GM12874 (cell line): ENCODE results near the gene GTF3C1.

ENCODE experiments used
- TF ChIP-seq, protein P1 (sequence below): IDR thresholded peaks from 2 replicates; pipeline ENCODE4 v1.5.1; 2011; ENCODE audit warnings: low read depth, mild to moderate bottlenecking, control low read depth, low read length, moderate library complexity; ENCODE audit not compliant: insufficient read depth

GTF3C1 gene

DNA sequence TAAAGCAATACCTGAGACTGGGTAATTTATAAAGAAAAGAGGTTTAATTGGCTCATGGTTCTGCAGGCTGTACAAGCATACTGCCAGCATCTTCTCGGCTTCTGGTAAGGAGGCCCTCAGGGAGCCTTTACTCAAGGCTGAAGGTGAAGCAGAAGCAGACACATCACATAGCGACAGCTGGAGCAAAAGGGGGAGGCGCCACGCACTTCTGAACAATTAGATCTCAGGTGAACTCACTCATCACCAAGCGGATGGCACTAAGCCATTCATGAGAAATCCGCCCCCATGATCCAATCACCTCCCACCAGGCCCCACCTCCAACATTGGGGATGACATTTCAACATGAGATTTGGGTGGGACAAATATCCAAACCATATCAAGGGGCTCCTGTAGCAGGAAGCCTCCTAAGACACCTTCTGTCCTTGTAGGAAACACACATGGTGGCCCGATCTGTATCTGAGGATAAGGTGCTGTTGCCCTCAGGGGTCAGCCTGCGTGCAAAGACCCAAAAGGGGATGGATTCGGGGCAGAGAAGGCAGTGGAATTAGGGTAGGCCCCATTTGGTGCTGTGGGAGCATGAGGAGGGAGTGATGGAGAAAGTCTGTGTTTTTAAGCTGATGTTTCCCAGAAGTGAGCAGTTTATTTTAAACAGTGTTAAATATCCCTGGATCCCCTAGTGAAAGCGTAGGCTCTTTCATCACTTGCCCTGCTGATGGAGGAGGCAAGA, 124.8 kb downstream of the GTF3C1 start:
- TF ChIP-seq, protein P1, sequence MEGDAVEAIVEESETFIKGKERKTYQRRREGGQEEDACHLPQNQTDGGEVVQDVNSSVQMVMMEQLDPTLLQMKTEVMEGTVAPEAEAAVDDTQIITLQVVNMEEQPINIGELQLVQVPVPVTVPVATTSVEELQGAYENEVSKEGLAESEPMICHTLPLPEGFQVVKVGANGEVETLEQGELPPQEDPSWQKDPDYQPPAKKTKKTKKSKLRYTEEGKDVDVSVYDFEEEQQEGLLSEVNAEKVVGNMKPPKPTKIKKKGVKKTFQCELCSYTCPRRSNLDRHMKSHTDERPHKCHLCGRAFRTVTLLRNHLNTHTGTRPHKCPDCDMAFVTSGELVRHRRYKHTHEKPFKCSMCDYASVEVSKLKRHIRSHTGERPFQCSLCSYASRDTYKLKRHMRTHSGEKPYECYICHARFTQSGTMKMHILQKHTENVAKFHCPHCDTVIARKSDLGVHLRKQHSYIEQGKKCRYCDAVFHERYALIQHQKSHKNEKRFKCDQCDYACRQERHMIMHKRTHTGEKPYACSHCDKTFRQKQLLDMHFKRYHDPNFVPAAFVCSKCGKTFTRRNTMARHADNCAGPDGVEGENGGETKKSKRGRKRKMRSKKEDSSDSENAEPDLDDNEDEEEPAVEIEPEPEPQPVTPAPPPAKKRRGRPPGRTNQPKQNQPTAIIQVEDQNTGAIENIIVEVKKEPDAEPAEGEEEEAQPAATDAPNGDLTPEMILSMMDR, result no peak

DNA sequence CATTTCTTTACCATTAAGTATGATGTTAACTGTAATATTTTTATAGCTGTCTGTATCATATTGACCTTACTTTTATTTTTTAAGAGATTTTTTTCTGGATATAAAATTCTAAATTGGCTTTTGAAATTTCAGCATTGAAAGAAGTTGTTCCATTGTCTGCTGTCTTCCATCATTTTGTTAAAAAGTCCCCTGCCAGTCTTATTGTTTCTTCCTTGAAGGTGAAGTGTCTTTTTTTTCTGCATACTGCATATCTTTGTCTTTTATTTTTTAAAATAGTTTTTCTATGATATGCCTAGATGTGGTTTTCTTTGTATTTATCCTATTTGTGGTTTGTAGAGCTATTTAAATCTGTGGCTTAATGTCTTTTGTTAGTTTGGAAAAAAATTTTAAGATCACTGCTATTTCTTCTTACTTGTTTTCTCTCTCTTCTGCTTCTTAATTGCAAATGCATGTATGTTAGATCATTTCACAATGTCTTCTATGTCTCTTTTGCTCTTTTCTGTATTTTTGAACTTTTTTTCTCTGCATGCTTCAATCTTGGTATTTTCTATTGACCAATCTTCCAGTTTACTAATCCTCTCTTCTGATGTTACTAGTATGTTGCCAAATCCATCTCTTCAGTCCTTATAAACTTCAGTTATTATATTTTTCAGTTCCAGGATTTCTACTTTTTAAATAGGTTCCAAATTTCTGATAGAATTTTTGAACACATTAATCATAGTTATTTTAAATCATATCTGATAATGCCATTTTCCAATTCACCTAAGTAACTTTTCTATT, 127.6 kb downstream of the GTF3C1 start:
- TF ChIP-seq, protein P1, result no peak

GRCh38 chr16:27417047-27417671, 132.6 kb downstream of the GTF3C1 start:
- TF ChIP-seq, protein P1, result no peak

DNA sequence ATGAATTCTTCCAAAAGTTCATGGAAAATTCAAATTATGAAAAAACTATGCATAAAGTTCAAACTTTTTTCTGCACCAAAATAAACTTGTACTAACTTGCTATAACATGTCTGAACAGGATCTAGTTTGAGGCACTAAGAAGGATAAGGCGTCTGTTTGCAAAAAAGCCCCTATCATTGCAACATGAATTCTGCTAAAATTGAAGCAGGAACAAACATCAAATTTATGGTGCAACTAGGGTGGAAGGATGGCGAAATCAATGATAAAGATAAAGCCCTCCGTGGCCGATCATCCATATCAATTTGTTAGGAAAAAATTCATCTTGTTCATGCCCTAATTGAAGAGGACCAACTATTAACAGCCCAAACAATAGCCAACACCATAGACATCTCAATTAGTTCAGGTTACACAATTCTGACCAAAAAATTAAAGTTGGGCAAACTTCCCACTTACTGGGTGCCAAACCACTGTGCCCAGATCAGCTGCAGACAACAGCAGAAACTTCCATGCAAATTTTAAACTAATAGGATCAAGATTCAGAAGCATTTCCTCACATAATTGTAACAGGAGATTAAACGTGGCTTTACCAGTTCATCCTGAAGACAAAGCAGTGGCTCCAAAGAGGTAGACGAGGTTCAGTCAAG, 134.8 kb downstream of the GTF3C1 start:
- TF ChIP-seq, protein P1, result no peak

DNA sequence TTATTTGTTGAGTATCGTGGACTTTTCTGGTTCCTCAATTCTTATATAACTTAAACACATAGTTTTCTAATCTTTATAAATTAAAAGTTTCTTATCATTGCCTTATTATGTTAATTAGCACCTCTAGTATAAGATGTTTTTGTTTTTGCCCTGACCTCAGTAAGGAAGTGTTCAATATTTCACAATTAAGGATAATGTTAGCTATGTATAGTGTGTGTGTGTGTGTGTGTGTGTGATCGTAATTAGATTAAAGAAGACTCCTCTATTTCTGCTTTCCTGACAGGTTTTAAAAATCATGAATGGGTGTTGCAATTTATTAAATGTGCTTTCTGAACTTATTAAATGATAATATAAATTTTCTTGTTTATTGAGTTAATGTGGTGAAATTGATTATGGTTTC, 135.8 kb downstream of the GTF3C1 start:
- TF ChIP-seq, protein P1, result no peak

GRCh38 chr16:27410761-27411160, 139.0 kb downstream of the GTF3C1 start:
- TF ChIP-seq, protein P1, result no peak
